ENCODE measurements around the gene HPN.

GRCh38 chr19:35095667-35096368 lies 54.3 kb downstream of the HPN start:
- TF ChIP-seq KLF10 (tag by site-specific recombination; IDR thresholded peaks at IDR 0.05) (no peak), CTCF (tag by site-specific recombination; IDR thresholded peaks at IDR 0.05) (no peak), REST (tag by site-specific recombination; IDR thresholded peaks at IDR 0.05) (no peak), ZBTB7A (tag by site-specific recombination; IDR thresholded peaks at IDR 0.05; ENCODE audit: low read depth) (no peak), ZNF121 (tag by site-specific recombination; IDR thresholded peaks at IDR 0.05) (no peak), ELK4 (IDR thresholded peaks at IDR 0.05; ENCODE audit: borderline replicate concordance, low read depth, low read length) (no peak), SP2 (tag by site-specific recombination; IDR thresholded peaks at IDR 0.05) (no peak), ZNF23 (tag by site-specific recombination; IDR thresholded peaks at IDR 0.05; ENCODE audit: borderline replicate concordance) (no peak), ZNF138 (tag by site-specific recombination; IDR thresholded peaks at IDR 0.05; ENCODE audit: borderline replicate concordance) (no peak), ZNF175 (tag by site-specific recombination; IDR thresholded peaks at IDR 0.05) (no peak), ATF2 (tag by site-specific recombination; IDR thresholded peaks at IDR 0.05; ENCODE audit: low read depth) (no peak), ZNF24 (tag by site-specific recombination; IDR thresholded peaks at IDR 0.05) (no peak)
